GM19351 (cell line): ENCODE results near the gene NELFB.

Experiments
- ATAC-seq: cut with Tn5 transposase; IDR thresholded peaks from one replicate; pipeline ENCODE4 v1.9.1; 2021; ENCODE audit warnings: mild to moderate bottlenecking, moderate library complexity; ENCODE audit not compliant: unreplicated experiment

Gene NELFB

DNA sequence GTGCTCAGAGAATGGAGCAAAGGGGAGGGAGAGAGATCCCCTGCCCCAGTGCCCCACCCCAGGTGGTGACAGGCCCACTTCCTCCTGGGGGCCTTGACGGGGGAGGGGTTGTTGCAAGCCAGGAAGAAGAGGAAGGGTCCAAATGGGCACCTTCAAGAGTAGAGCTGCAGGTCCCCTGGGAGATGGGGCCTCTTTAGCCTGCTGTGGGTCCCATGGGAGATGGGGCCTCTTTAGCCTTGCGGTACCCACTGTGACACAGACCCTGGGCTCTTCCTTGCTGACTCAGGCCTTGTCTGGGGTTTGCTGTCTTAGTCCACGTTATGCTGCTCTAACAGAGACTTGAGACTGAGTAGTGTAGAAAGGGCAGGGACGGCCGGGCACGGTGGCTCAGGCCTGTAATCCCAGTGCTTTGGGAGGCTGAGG, 12.8 kb downstream of the NELFB start:
- no peak for ATAC-seq

DNA sequence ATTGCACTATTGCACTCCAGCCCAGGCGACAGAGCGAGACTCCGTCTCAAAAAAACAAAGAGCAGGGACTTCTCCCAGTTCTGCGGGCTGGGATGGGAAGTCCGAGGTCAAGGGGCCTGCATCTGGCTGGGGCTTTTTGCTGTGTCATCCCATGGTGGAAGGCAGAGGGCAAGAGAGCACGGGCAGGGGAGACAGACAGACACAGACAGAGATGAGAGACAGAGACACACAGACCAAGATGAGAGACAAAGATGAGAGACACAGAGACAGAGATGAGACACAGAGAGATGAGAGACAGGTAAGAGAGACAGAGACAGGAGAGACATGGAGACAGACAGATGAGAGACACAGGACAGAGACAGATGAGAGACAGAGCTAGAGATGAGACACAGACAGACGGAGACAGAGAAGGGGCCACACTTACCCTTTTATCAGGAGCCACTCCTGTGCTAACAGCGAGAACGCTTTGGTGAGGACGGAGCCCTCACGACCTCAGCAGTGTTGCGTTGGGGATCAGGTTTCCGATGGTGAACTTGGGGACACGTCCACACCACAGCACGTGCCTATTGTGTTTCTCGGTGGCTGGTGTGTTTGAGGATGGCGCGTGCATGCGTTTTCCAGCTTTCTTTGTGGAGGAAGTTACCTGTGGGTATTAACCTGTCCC, 13.5 kb downstream of the NELFB start:
- ATAC-seq = no peak

DNA sequence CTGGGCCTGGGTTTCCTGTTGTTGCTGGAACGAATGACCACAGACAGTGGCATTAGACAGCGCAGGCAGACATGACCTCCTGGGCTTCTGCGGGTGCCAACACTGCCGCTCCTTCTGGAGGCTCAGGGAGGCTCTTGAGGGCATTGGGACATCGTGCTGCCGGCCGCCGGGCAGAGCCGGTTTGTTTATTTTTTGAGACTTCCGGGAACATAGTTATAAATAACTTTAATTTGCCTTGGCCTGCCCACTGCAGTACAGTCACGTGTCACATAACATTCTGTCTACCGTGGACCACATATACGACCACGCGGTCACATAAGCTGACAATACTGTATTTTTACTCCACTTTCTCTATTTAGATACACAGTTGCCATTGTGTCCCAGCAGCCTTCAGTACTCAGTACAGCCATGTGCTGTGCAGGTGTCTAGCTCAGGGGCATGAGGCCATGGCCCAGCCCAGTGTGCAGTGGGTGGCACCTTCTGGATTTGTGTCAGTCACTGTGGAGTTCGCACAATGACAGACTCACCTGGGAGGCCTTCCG, 14.2 kb downstream of the NELFB start:
- ATAC-seq = no peak

DNA sequence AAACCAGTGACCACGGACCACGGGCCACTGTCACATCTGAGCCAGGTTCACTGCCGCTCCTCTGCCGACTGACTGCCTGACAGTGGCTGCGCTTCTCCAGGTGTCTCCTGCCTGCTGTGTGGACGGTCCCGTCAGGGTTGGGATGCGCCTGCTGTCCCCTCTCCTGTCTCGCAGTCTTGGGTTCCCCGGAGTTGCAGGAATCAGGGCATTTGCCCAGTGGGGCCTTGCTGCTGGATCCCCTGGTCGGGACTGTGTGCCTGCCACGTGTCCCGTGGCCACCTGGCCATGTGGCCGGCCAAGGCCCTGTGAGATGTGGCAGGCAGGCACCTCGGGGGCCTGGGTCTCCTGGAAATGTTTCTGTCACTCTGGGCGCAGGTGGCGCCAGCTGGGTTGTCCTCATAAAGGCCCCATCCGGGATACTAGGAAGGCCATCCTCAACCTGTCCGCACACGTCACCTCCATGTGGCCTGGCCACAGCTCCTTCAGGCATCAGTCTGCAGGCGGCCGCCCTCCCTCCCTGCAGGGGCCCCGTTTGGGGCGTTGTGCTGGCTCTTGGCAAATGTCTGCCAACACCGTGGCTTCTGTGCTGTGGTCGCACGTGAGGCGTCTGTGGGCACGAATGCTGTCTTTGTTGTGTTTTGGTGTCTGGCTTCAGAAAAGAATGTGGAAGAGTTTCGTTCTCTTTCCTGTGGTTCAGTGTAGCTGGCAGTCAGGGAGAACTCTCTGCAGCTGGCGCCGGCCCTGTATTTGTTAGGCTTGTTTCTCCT, 16.0 kb downstream of the NELFB start:
- no peak for ATAC-seq

DNA sequence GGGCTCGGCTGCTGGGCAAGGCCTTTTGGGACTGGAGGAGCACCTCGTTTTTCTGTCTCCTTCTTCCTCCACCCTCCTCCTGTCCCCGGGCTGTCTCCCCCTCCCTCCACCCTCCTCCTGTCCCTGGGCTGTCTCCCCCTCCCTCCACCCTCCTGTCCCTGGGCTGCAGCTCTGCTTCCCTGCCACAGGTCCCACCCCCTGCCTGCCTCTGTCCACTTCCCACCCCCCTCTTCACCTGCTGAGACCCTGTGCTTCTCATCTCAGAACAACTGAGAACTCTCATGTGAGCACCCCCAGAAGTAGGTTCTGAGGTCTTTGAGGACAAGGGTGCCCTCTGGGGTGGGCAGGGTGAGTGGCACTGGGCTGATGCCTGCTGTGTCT, 16.6 kb downstream of the NELFB start:
- ATAC-seq = no peak

DNA sequence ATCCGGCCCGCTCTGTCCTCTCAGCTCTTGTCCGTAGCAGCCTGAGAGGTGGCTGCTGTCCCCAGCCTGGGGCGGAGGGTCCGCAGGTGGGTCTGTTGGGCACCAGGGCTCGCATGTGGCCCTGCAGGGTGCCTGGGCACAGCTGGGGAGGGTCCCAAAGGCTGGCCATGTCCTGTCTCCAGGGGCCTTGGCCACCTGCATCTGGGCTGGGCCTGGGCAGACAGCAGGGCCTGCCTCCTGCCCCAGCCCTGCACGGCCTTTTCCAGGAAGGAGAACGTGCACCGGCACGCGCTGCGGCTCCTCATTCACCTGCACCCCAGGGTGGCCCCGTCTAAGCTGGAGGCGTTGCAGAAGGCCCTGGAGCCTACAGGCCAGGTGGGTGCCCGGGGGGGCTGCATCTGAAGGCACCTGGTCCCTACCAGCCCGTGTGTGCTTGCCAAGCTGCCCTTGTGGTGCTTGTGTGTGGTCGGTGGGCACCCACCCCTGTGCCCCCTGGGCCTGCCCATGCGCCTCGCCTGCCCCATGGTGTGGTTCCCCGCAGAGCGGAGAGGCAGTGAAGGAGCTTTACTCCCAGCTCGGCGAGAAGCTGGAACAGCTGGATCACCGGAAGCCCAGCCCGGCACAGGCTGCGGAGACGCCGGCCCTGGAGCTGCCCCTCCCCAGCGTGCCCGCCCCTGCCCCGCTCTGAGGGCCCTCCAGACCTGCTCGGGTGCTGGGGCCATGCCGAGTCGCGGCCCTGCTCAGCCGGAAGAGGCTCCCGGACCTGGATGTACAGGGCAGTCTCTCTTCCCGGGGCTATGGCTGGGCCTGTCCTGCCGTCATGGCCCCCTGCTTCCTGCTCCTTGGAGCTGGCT, 17.3 kb downstream of the NELFB start:
- no peak for ATAC-seq

DNA sequence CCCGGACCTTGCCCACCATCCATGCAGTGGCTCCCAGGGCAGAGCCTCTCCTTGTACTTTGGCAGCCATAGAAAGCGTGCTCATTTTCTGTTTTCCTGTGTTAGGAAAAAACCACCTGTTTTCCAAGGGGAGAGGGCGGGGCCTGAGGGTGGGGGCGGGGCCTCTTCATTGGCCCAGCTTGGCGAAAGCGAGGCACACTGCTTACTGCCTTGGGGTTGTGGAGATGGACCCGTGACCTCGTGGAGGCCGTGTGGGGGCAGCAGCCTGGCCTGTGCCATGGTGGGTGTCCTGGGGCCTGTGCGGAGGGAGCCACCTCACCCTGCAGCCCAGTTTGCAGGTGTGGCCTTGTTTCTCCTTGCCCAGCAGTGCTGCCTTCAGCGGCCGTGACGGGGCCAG, 18.0 kb downstream of the NELFB start:
- no peak for ATAC-seq

DNA sequence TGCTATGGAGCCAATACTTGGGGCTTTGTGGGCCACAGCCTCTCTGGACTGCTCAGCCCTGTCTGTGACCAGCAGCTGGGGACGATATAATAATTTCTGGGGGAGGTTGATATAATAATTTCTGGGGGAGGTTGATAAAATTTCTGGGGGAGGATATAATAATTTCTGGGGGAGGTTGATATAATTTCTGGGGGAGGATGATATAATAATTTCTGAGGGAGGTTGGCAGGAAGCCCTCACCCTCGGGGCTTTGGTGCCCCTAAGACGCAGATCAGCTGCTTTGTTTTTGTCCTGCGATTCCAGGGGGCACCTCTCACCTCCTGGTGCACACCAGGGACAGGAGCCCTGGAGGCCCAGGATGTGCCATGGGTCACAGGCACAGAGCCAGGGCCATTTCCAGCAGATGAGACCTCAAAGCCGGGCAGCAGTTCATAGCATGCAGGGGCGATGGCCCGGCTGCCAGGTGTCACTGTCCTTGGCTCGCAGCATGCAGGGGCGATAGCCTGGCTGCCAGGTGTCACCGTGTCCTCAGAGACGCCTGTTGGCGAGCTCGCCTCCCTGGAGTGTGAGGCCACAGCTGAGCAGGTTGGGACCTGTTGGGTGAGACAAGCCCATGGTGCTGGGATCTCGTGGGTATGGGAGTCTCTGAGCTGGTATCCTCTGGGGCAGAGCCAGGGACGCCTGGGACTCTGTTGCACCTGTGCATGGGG, 18.6 kb downstream of the NELFB start:
- no peak for ATAC-seq

DNA sequence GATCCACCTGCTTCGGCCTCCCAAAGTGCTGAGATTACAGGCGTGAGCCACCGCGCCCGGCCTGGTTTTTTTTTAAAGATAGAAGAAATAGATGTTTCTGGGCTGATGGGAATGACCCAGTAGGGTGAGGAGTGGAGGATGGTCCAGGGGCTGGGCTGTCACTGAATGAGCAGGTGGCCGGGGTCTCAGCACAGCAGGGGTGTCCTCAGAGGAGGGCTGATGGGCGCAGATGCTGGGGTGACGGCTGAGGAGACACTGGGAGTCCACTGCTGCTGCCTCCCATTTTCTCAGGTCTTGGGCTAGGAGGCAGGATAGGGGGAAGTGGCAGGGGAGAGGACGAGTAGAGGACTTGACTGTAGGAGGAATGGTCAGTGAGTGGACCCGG, 20.1 kb downstream of the NELFB start:
- ATAC-seq = no peak

DNA sequence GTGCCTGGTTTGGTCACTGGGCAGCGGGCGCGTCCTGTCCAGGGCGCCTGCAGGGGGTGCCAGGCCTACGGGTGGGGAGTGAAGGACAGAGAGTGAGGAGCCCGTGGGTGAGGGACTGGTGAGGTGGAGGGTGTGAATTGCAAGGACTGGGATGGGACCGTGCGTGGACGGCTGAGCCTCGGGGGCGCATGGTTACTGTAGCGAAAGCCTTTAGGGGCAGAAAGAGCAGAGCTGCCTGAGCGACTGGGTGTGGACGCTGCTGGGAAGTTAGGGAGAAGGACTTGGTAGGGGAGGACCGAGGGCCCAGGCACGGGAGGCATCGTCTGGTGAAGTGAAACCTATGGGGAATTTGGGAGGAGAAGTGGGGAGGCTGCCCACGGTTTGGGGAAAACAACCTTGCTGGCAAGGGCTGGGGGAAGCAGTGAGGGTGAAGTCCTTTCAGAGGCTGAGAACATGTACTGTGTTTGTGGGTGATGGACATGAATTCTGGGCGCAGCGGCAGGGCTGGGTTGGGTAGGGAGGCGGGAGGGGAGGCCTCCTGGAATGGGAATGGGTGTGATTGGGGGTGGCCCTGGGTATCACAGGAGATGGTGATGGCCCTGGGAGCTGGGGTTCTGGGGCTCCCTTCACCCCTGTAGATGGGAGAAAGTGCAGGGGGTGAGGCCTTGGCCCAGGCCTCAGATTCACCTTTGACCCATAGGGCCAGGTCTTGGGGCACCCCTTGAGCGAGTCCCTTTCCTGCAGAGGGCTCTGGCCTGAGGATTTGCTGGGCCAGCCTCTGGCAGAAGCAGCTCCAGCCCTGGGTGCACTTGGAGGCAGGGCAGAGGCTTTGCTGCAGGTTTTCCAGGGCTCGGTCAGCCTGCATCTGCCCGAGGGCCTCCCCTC, 20.7 kb downstream of the NELFB start:
- ATAC-seq = no peak

DNA sequence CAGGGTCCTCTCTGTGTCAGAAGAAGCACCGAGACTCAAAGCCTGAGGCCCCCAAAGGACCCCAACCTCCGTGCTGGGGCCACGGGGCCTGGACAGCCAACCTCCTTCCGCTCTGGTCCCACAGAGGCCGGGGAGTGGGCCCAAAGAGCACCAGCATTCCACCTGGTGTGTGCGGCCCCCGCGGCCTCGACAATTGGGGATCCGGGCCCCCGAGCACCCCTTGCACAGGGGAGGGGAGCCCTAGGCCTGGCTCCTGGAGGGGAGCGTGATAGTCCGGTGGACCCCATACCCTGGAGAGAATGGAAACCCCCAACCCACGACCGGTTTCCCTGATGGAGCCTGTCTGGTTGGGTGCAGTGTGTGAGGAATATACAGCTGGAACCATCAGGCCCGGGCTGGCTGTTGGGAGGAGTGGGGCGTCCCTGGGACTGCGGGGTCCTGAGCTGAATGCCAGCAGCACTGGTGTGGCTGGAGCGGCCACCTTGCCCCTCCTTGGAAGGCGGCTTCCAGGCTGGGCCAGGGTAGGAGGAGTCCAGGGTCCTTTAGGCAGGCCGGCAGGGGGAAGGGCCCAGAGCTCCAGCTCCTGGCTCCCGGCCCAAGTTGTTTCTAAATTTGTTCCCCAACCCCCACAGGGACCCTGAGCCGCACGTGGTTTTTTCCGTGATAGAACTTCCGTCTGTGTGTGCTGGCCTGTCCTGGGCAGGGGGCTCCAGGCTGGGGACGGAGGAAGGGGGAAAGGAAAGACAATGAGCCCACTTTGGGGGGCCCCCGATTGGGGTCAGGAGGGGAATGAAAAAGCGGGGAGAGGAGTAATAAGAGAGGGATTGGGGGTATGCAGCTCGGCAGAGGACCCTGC, 21.6 kb downstream of the NELFB start:
- ATAC-seq = no peak

DNA sequence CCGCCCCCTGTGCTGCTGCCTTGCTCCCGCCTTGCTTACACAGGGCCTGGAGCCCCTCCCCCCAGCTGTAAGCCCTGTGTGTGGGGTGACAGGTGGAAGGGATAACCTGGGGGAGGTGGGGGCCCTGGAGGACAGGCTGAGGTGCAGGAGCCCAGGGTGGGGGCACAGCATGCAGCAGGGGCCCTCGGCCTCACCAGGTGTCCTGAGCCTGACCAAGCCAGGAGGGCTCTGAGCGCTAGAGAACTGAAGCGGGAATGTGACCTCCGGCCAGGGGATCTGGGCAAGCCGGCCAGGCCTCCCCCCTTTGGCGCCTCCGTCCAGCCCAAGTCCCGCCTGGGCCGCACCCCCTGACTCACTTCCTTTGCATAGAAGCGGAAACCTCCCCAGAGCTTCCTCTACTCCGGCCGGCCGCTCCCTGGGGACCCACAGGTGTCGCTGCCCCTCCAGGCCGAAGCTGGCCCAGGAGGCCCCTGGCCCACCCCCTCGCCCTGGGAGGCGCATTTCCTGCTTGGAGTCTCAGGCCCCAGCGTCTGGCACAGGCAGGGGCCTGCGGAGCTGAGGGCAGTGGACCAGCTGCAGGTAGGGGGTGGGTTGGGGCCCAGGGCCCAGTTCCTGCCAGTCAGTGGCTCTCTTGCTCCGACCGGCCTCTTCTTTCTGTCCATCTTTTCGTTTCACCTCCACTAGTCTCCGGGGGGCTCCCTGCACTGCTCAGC, 22.4 kb downstream of the NELFB start, which contains the start of gene TOR4A:
TSS of gene TOR4A (plus strand) at position 398 of the 713 bp plus-strand sequence. CDS start 964 bp downstream, outside the sequence.
- peak; percentile 71 for ATAC-seq

DNA sequence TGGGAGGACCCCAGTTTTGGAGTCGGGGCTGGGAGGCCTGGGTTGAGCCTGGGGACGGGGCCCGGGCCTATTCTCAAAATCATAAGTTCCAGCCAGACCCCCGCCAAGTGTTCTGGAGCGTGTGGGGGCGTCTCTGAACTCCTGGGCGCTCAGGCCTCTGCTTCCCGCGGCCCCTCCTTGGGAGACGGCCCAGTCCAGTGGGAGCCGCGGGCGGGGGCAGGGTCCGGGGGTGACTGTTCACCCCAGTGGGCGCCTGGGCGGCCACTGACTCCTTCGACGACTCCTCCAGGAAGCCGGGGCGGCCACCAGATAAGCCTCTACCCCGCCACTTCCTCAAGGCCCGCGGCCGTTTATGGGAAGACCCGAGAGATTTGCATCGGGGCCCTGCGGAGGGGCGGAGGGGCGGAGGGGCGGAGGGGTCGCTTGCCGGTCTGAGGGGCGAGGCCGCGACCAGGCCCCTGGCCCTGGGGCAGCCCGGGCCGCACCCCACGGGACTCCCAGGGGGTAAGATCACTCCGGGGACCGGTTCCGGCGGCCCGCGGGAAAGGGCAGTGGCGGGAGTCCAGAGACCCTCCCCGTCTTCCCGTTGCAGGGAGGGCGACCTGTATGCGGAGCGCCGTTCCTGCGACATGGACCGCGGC, 23.1 kb downstream of the NELFB start:
- ATAC-seq = no peak

DNA sequence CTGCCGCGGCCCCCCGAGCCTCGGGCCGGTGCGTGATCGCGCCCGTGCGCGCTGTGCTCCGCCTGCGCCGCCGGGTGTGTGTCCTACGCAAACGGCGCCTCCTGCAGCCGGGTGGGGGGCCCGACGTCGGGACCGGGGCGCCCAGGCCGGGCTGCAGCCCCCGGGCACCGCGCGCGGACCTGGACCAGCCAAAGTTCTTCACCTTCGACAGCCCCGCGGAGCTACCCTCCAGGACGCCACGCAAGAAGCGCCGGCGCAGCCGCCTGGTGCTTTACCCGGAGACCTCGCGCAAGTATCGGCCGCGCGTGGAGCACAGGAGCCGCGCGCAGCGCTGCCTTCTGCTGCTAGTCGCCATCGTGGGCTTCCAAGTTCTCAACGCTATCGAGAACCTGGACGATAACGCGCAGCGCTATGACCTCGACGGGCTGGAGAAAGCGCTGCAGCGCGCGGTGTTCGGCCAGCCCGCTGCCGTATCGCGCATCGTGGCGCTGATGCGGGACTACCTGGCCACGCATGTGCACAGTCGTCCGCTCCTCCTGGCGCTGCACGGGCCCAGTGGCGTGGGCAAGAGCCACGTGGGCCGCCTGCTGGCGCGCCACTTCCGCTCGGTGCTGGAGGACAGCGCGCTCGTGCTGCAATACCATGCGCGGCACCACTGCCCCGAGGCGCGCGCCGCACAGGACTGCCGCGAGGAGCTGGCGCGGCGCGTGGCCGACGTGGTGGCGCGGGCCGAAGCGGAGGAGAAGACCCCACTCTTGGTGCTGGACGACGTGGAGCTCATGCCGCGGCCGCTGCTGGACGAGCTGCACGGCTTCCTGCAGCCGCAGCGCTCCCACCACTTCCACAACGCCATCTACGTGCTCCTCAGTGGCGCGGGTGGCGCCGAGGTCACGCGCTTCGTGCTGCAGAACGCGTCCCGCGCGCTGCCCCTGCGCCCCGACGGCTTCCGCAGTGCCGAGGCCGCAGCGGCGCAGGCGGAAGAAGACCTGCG, 23.9 kb downstream of the NELFB start:
- ATAC-seq = no peak

DNA sequence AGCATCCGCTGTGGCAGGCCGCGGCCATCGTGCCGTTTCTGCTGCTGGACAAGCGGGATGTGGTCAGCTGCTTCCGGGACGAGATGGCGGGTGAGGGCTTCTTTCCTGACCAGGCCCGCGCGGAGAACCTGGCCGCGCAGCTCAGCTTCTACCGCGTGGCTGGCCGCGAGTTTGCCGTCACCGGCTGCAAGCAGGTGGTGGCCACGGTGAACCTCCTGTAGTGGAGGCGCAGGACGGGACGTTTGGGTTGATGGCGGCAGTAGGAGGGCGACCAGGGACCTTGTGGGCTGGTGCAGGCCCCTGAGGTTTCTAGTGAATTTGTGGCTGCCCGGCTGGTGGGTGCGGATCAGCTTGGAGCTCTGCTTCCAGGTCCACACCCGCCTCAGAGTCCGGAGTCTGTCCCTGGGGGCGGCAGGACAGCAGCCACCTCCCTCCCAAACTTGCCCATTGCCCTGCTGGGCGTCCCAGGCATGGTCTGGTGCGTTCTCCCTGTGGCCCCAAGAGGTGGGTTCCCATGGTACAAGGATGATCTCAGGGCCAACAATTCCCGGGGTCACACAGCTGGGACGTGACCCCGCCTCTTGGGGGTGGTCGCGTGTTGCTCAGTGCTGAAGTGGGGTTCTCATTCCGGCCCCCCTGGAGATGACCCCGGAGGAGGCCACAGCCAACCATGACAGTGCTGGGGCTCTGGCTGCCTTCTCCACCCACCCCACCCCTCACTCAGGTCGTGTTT, 24.8 kb downstream of the NELFB start:
- no peak for ATAC-seq
